IgD-negative memory B cell (primary cell): ENCODE results near the gene PFKFB4. TPM values are rescaled to one million over a fixed set of nuclear protein-coding genes. Genes with fewer than 3 reads are reported as not detected.
A peak's percentile ranks its signal among the peaks of the same experiment; 100 is the strongest.
"Not testable (repeated sequence)": the region's sequence is repeated elsewhere in the genome, so short reads cannot be mapped to it uniquely, and the experiment has no call there.

Experiments
- H3K27ac Mint-ChIP-seq, 3 donors: one replicate each; pipeline ENCODE4 v1.8.0; 2020 to 2022; ENCODE audit warnings: mild to moderate bottlenecking in 3 of 3, mixed read lengths in 3 of 3, moderate library complexity in 1 of 3
- H3K27me3 Mint-ChIP-seq: one replicate; pipeline ENCODE4 v1.8.0; 2021; ENCODE audit warnings: mixed read lengths
- H3K36me3 Mint-ChIP-seq: one replicate; pipeline ENCODE4 v1.8.0; 2020; ENCODE audit warnings: mild to moderate bottlenecking, mixed read lengths
- H3K4me1 Mint-ChIP-seq, 3 donors: one replicate each; pipeline ENCODE4 v1.8.0; 2020 to 2022; ENCODE audit warnings: mixed read lengths in 3 of 3, mild to moderate bottlenecking in 1 of 3
- H3K4me3 Mint-ChIP-seq, 4 donors: one replicate each; pipeline ENCODE4 v1.8.0; 2020 to 2022; ENCODE audit warnings: mild to moderate bottlenecking in 4 of 4, mixed read lengths in 4 of 4, moderate library complexity in 3 of 4
- H3K9me3 Mint-ChIP-seq, 3 donors: one replicate each; pipeline ENCODE4 v1.8.0; 2020 to 2021; ENCODE audit warnings: mixed read lengths in 3 of 3, mild to moderate bottlenecking in 1 of 3
- polyA plus RNA-seq: library from polyadenylated mRNA; unstranded; fragments of 300-500 nt; fragmentation: Illumina TruSeq; gene quantifications from one replicate; pipeline ENCODE4 v1.2.3, GENCODE V29; 2021

PFKFB4 gene
- polyA plus RNA-seq, 1 donor from 2014 or later: 1.5 TPM

- Mint-ChIP-seq H3K9me3 (no peaks in the 10 kb centered on the region), H3K36me3 (no peaks in the 10 kb centered on the region), H3K27me3 (no peaks in the 10 kb centered on the region), H3K4me3 (peak overlapping the region in 3 of 4 donors; percentile 73 to 84 (median 80)), H3K27ac (peak overlapping the region in 1 of 3 donors; percentile 71), H3K4me1 (peaks cover 14 to 22% (median 15%) of the 10 kb centered on the region in 3 donors)
Observed at GRCh38 chr3:48558493-48559134, 2.0 kb upstream of the PFKFB4 start.

GRCh38 chr3:48555949-48556795, 431 bp downstream of the PFKFB4 start:
- H3K9me3 Mint-ChIP-seq: no peaks in the 10 kb centered on the region
- H3K27ac Mint-ChIP-seq: peak overlapping the region; percentile 51 to 93 (median 69)
- peaks cover 14 to 22% (median 15%) of the 10 kb centered on the region in 3 donors for H3K4me1 Mint-ChIP-seq
- no peaks in the 10 kb centered on the region for H3K36me3 Mint-ChIP-seq
- H3K4me3 Mint-ChIP-seq: peak overlapping the region; percentile 79 to 97 (median 90)
- no peaks in the 10 kb centered on the region for H3K27me3 Mint-ChIP-seq

GRCh38 chr3:48555231-48555948, 1.2 kb downstream of the PFKFB4 start:
- Mint-ChIP-seq H3K27ac (peak overlapping the region in 1 of 3 donors; percentile 38), H3K4me1 (peaks cover 14 to 20% (median 16%) of the 10 kb centered on the region in 3 donors), H3K9me3 (no peaks in the 10 kb centered on the region), H3K27me3 (no peaks in the 10 kb centered on the region), H3K4me3 (peak overlapping the region in 3 of 4 donors; percentile 50 to 87 (median 58)), H3K36me3 (no peaks in the 10 kb centered on the region)

GRCh38 chr3:48553886-48554845, 2.4 kb downstream of the PFKFB4 start:
- Mint-ChIP-seq H3K4me3 (peak overlapping the region in 1 of 4 donors; percentile 50), H3K9me3 (no peaks in the 10 kb centered on the region), H3K4me1 (peaks cover 11 to 14% (median 13%) of the 10 kb centered on the region in 3 donors), H3K27me3 (no peaks in the 10 kb centered on the region), H3K27ac (peak overlapping the region in 1 of 3 donors; percentile 43), H3K36me3 (no peaks in the 10 kb centered on the region)

- Mint-ChIP-seq H3K4me1 (peaks cover 7 to 10% (median 10%) of the 10 kb centered on the region in 3 donors), H3K9me3 (no peaks in the 10 kb centered on the region), H3K4me3 (peak overlapping the region in 1 of 4 donors; percentile 43), H3K27ac (no peak overlapping the region), H3K27me3 (no peaks in the 10 kb centered on the region), H3K36me3 (no peaks in the 10 kb centered on the region)
Observed at GRCh38 chr3:48553361-48553760, 3.2 kb downstream of the PFKFB4 start.

- no peaks in the 10 kb centered on the region for H3K27me3 Mint-ChIP-seq
- H3K4me1 Mint-ChIP-seq: peaks cover 5 to 6% (median 5%) of the 10 kb centered on the region in 3 donors
- no peak overlapping the region for H3K4me3 Mint-ChIP-seq
- H3K9me3 Mint-ChIP-seq: no peaks in the 10 kb centered on the region
- no peak overlapping the region for H3K27ac Mint-ChIP-seq
- H3K36me3 Mint-ChIP-seq: no peaks in the 10 kb centered on the region
Observed at GRCh38 chr3:48552111-48552951, 4.3 kb downstream of the PFKFB4 start.

- H3K27me3 Mint-ChIP-seq, H3K27ac Mint-ChIP-seq, H3K4me3 Mint-ChIP-seq, H3K36me3 Mint-ChIP-seq, H3K4me1 Mint-ChIP-seq, H3K9me3 Mint-ChIP-seq: not testable (repeated sequence)
Observed at GRCh38 chr3:48551651-48552050, 5.0 kb downstream of the PFKFB4 start.

GRCh38 chr3:48548729-48549705, 7.6 kb downstream of the PFKFB4 start:
- Mint-ChIP-seq H3K27me3 (no peaks in the 10 kb centered on the region), H3K4me1 (peaks cover 0 to 3% (median 0%) of the 10 kb centered on the region in 3 donors), H3K27ac (no peak overlapping the region), H3K9me3 (no peaks in the 10 kb centered on the region), H3K36me3 (no peaks in the 10 kb centered on the region), H3K4me3 (no peak overlapping the region)

GRCh38 chr3:48548126-48548525, 8.5 kb downstream of the PFKFB4 start:
- Mint-ChIP-seq H3K9me3 (no peaks in the 10 kb centered on the region), H3K27ac (no peak overlapping the region), H3K4me1 (peaks cover 0 to 3% (median 0%) of the 10 kb centered on the region in 3 donors), H3K27me3 (peaks cover 2% of the 10 kb centered on the region), H3K36me3 (peaks cover 2% of the 10 kb centered on the region), H3K4me3 (no peak overlapping the region)

GRCh38 chr3:48546203-48546829, 10.3 kb downstream of the PFKFB4 start:
- peak overlapping the region in 1 of 3 donors; percentile 50 for H3K27ac Mint-ChIP-seq
- peaks cover 2% of the 10 kb centered on the region for H3K27me3 Mint-ChIP-seq

GRCh38 chr3:48544141-48544540, 12.5 kb downstream of the PFKFB4 start:
- H3K27ac Mint-ChIP-seq: no peak overlapping the region
- no peak overlapping the region for H3K4me3 Mint-ChIP-seq
- no peaks in the 10 kb centered on the region for H3K4me1 Mint-ChIP-seq
- no peaks in the 10 kb centered on the region for H3K9me3 Mint-ChIP-seq
- peaks cover 2% of the 10 kb centered on the region for H3K36me3 Mint-ChIP-seq
- H3K27me3 Mint-ChIP-seq: peaks cover 2% of the 10 kb centered on the region

More at GRCh38 chr3:48546203-48546829, 10.3 kb downstream of the PFKFB4 start:
- Mint-ChIP-seq H3K4me3 (no peak overlapping the region), H3K4me1 (peaks cover 0 to 3% (median 0%) of the 10 kb centered on the region in 3 donors), H3K9me3 (no peaks in the 10 kb centered on the region), H3K36me3 (peaks cover 2% of the 10 kb centered on the region)

GRCh38 chr3:48543271-48543866, 13.2 kb downstream of the PFKFB4 start:
- peaks cover 2% of the 10 kb centered on the region for H3K36me3 Mint-ChIP-seq
- no peaks in the 10 kb centered on the region for H3K9me3 Mint-ChIP-seq
- H3K27ac Mint-ChIP-seq: no peak overlapping the region
- no peaks in the 10 kb centered on the region for H3K4me1 Mint-ChIP-seq
- H3K4me3 Mint-ChIP-seq: no peak overlapping the region
- H3K27me3 Mint-ChIP-seq: peaks cover 2% of the 10 kb centered on the region
